ENCODE measurements around the gene IMP3.

IMP3 gene

GRCh38 chr15:75659141-75659771 is 19.2 kb upstream of the IMP3 start:
- Histone ChIP-seq H3K36me3 (ENCODE audit: control insufficient read depth, insufficient read depth, low read length) (no peaks in the 10 kb centered on the region), H3K27me3 (replicated peaks; ENCODE audit: control insufficient read depth, insufficient read depth, low read length) (no peaks in the 10 kb centered on the region), H3K4me3 (replicated peaks; ENCODE audit: low read depth, low read length) (no peak overlapping the region)
- no peak for TF ChIP-seq CTCF (IDR thresholded peaks at IDR 0.05; ENCODE audit: insufficient read depth, low read length, poor library complexity, severe bottlenecking)
- no peak for DNase-seq (ENCODE audit: extremely low read depth, insufficient read length)

GRCh38 chr15:75656813-75657212 is 16.8 kb upstream of the IMP3 start:
- no peak overlapping the region for H3K4me3 ChIP-seq (replicated peaks; ENCODE audit: low read depth, low read length)
- no peak for DNase-seq (ENCODE audit: extremely low read depth, insufficient read length)
- no peak for TF ChIP-seq CTCF (IDR thresholded peaks at IDR 0.05; ENCODE audit: insufficient read depth, low read length, poor library complexity, severe bottlenecking)
- H3K36me3 ChIP-seq (ENCODE audit: control insufficient read depth, insufficient read depth, low read length): no peaks in the 10 kb centered on the region
- H3K27me3 ChIP-seq (replicated peaks; ENCODE audit: control insufficient read depth, insufficient read depth, low read length): no peaks in the 10 kb centered on the region

GRCh38 chr15:75656331-75656730 is 16.3 kb upstream of the IMP3 start:
- TF ChIP-seq CTCF (IDR thresholded peaks at IDR 0.05; ENCODE audit: insufficient read depth, low read length, poor library complexity, severe bottlenecking): no peak
- Histone ChIP-seq H3K36me3 (ENCODE audit: control insufficient read depth, insufficient read depth, low read length) (no peaks in the 10 kb centered on the region), H3K4me3 (replicated peaks; ENCODE audit: low read depth, low read length) (no peak overlapping the region), H3K27me3 (replicated peaks; ENCODE audit: control insufficient read depth, insufficient read depth, low read length) (no peaks in the 10 kb centered on the region)
- DNase-seq (ENCODE audit: extremely low read depth, insufficient read length): no peak

GRCh38 chr15:75655931-75656330 is 15.9 kb upstream of the IMP3 start:
- H3K4me3 ChIP-seq (replicated peaks; ENCODE audit: low read depth, low read length): no peak overlapping the region
- no peaks in the 10 kb centered on the region for H3K36me3 ChIP-seq (ENCODE audit: control insufficient read depth, insufficient read depth, low read length)
- no peak for DNase-seq (ENCODE audit: extremely low read depth, insufficient read length)
- TF ChIP-seq CTCF (IDR thresholded peaks at IDR 0.05; ENCODE audit: insufficient read depth, low read length, poor library complexity, severe bottlenecking): no peak
- no peaks in the 10 kb centered on the region for H3K27me3 ChIP-seq (replicated peaks; ENCODE audit: control insufficient read depth, insufficient read depth, low read length)

GRCh38 chr15:75654201-75654907 is 14.3 kb upstream of the IMP3 start:
- no peak for DNase-seq (ENCODE audit: extremely low read depth, insufficient read length)
- Histone ChIP-seq H3K4me3 (replicated peaks; ENCODE audit: low read depth, low read length) (no peak overlapping the region), H3K36me3 (ENCODE audit: control insufficient read depth, insufficient read depth, low read length) (no peaks in the 10 kb centered on the region), H3K27me3 (replicated peaks; ENCODE audit: control insufficient read depth, insufficient read depth, low read length) (no peaks in the 10 kb centered on the region)
- TF ChIP-seq CTCF (IDR thresholded peaks at IDR 0.05; ENCODE audit: insufficient read depth, low read length, poor library complexity, severe bottlenecking): no peak

Data from GM06990 (cell line).